Measurements from ENCODE around the gene LRP10.

Gene LRP10

GRCh38 chr14:22837750-22838538, 33.6 kb upstream of the LRP10 start:
- TF ChIP-seq SIN3A (IDR thresholded peaks at IDR 0.05; ENCODE audit: borderline replicate concordance, insufficient read depth, low read length) (no peak), TAF1 (IDR thresholded peaks at IDR 0.05; ENCODE audit: borderline replicate concordance, insufficient read depth, low read length) (no peak), REST (IDR thresholded peaks at IDR 0.05; ENCODE audit: insufficient read depth in 1 of 2, low read depth in 2 of 2, low read length in 2 of 2) (no peak), FOXP2 (optimal IDR thresholded peaks at IDR 0.05; ENCODE audit: borderline replicate concordance, extremely low read depth, extremely low read length, insufficient read depth) (no peak), POLR2AphosphoS5 (IDR thresholded peaks at IDR 0.05; ENCODE audit: low read depth, low read length) (no peak)

GRCh38 chr14:22838631-22839041, 32.9 kb upstream of the LRP10 start:
- TF ChIP-seq POLR2AphosphoS5 (IDR thresholded peaks at IDR 0.05; ENCODE audit: low read depth, low read length) (no peak), REST (IDR thresholded peaks at IDR 0.05; ENCODE audit: insufficient read depth in 1 of 2, low read depth in 2 of 2, low read length in 2 of 2) (no peak), TAF1 (IDR thresholded peaks at IDR 0.05; ENCODE audit: borderline replicate concordance, insufficient read depth, low read length) (no peak), SIN3A (IDR thresholded peaks at IDR 0.05; ENCODE audit: borderline replicate concordance, insufficient read depth, low read length) (no peak), FOXP2 (optimal IDR thresholded peaks at IDR 0.05; ENCODE audit: borderline replicate concordance, extremely low read depth, extremely low read length, insufficient read depth) (no peak)

- no peak for TF ChIP-seq SIN3A (IDR thresholded peaks at IDR 0.05; ENCODE audit: borderline replicate concordance, insufficient read depth, low read length)
- no peak for TF ChIP-seq FOXP2 (optimal IDR thresholded peaks at IDR 0.05; ENCODE audit: borderline replicate concordance, extremely low read depth, extremely low read length, insufficient read depth)
- no peak for TF ChIP-seq REST (IDR thresholded peaks at IDR 0.05; ENCODE audit: insufficient read depth in 1 of 2, low read depth in 2 of 2, low read length in 2 of 2)
- TF ChIP-seq TAF1 (IDR thresholded peaks at IDR 0.05; ENCODE audit: borderline replicate concordance, insufficient read depth, low read length), result no peak
- TF ChIP-seq POLR2AphosphoS5 (IDR thresholded peaks at IDR 0.05; ENCODE audit: low read depth, low read length), result no peak
Measured at GRCh38 chr14:22839159-22839779, 32.3 kb upstream of the LRP10 start.

GRCh38 chr14:22841311-22841710, 30.2 kb upstream of the LRP10 start:
- TF ChIP-seq TAF1 (IDR thresholded peaks at IDR 0.05; ENCODE audit: borderline replicate concordance, insufficient read depth, low read length), result no peak
- no peak for TF ChIP-seq SIN3A (IDR thresholded peaks at IDR 0.05; ENCODE audit: borderline replicate concordance, insufficient read depth, low read length)
- no peak for TF ChIP-seq FOXP2 (optimal IDR thresholded peaks at IDR 0.05; ENCODE audit: borderline replicate concordance, extremely low read depth, extremely low read length, insufficient read depth)
- no peak for TF ChIP-seq REST (IDR thresholded peaks at IDR 0.05; ENCODE audit: insufficient read depth in 1 of 2, low read depth in 2 of 2, low read length in 2 of 2)
- TF ChIP-seq POLR2AphosphoS5 (IDR thresholded peaks at IDR 0.05; ENCODE audit: low read depth, low read length), result no peak

Measured in PFSK-1 (cell line).